Measurements from ENCODE around the gene RNLS. TPM values are rescaled to one million over a fixed set of nuclear protein-coding genes. Genes with fewer than 3 reads are reported as not detected.

The RNLS gene
- total RNA-seq, 1 donor from 2014 or later: 0.19 TPM

GRCh38 chr10:88482220-88482619, 100.9 kb downstream of the RNLS start:
- DNase-seq (ENCODE audit: low read depth): no peak

- no peak for DNase-seq (ENCODE audit: low read depth)
Measured at GRCh38 chr10:88478256-88478655, 104.9 kb downstream of the RNLS start.

DNA sequence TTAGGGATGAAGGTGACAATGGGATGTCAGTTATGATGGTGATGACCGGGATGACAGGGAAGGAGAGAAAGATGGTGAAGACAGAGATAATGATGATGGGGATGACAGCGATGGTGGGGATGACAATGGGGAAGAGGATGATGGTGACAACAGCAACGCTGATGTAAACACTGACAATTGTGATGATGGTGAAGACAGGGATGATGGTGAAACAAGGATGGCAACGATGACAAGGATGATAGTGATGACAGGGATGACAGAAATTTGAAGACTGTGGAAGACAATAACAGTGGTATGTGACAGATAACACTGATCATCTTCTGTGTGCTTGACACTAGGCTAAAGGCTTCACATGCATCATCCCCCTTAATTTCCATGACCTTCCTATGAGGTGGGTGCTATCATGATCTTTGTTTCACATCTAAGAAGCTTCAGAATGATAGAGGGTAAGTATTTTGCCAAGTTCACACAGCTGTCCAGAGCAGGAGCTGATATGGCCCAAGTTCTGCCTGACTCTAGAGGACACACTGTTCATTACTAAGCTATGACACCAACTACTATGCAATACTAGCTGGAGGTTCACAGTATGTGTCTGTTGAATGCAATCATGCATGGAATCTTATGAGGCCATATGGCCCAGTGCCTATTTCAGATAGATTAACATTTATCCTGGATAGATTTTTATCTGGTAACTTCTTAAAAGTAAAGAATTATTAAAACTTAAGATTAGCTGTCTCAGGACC, 105.6 kb downstream of the RNLS start:
- no peak for DNase-seq (ENCODE audit: low read depth)

GRCh38 chr10:88474884-88475844, 108.0 kb downstream of the RNLS start:
- DNase-seq (ENCODE audit: low read depth): no peak

GRCh38 chr10:88473989-88474883, 108.9 kb downstream of the RNLS start:
- no peak for DNase-seq (ENCODE audit: low read depth)

DNA sequence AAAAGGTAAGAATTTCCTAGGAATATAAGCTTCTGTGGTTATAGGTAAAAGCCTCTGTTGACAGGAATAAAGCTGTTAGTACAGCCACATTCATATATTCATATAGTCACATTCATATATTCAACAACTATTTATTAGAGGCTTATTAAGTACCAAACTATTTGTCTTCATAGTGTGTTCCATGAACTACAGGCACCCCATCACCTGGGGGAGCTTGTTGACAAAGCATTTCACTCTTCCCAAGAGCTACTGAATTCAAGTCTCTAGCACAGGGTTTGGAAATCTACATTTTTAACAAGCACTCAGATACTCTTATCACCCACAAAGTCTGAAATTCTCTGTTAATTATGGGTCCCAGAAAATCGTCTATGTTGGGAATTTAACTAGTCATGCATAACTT, 110.6 kb downstream of the RNLS start:
- peak; percentile 66 for DNase-seq (ENCODE audit: low read depth)

DNA sequence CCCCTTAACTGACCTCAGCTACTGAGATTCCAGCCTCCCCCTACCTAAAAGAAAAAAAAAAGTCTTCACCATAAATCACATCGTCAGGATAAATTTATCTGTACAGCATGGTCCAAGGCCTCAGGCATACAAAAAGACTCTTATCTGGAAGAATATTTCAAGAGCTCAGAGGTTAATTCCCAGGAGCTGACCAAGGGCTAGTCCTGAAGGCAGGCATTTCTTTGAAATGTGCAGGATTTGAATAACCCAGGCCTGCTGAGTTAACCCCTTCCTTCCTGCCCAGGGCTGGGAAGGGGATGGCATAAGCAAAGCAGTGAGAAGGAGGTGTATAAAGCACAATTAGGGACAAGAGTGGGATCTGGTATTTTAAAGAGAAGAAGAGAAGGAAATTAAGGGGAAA, 111.2 kb downstream of the RNLS start:
- no peak for DNase-seq (ENCODE audit: low read depth)

- peak; percentile 75 for DNase-seq (ENCODE audit: low read depth)
Measured at GRCh38 chr10:88467835-88468485, 115.2 kb downstream of the RNLS start.

DNA sequence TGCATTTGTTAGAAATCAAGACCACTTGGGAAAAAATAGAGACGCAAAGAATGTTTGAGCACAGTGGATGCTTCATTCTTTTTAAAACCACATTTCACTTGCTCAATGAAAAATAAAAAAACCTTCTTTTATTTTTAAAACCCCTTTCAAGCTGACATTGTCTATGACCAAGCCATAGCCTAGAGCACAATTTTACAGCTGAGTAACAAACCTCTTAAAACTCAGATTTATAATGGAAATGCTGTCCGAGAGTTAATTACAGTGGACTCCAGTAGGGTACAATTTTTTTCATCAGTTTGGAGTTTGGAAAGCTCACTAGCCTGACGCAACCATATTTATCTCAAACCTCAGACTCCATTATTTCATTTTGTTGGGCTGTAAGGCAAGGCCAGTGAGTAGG, 116.3 kb downstream of the RNLS start:
- DNase-seq (ENCODE audit: low read depth): no peak

DNA sequence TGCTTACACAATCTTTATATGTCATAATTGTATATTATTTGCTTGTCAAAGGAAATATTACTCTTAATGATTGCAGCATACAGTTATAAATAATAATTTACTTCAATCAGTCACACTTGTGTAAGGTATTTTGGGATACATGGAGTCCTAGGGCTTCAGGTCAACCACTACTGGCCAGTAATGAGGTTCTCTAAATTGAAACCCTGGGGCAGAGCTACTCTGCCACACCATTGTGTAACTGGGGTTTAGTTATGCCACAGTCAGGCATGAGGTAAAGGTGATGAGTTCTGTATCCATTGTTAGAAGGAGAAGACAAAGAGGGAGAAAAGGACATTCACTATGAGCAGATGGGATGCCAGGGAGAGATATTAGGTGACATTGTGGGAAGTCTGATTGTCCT, 117.4 kb downstream of the RNLS start:
- DNase-seq (ENCODE audit: low read depth): peak; percentile 48

DNA sequence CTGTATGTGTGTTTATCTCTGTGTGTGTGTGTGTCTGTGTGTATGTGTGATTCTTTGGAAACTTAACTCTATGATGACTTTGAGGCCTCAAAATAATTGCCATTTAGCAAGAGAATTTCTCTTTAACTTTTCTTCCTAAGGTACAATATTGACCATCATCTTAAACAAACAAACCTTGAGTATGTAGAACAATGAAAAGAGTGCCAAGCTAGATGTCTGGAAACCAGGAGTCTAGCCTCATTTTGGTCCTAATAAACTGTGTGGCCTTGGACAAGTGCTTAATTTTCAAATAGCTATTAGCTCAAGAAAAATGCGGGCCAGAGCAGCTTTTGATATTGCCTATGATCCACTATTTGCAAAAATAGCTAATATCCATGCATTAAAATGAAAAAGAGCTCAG, 119.3 kb downstream of the RNLS start:
- DNase-seq (ENCODE audit: low read depth): no peak

GRCh38 chr10:88461426-88461825, 121.7 kb downstream of the RNLS start:
- DNase-seq (ENCODE audit: low read depth): no peak

DNA sequence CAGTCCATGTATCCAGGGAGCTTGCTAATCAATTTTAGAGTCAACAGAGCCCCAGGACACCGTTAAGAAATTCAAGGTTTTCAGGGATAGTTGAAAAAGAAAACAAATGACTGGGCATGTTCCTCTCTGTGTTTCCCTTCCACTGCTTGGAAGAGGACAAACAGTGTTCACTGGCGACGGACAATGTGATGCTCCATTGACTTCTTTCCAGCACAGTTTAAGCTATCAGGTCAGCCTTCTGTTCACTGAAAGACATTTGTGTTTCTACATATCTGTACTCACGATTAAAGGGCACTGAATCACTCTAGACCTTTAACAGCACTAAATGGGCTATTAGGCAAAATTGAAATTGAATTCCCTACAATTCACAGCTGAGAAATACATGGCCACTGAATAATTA, 123.6 kb downstream of the RNLS start:
- DNase-seq (ENCODE audit: low read depth): no peak

DNA sequence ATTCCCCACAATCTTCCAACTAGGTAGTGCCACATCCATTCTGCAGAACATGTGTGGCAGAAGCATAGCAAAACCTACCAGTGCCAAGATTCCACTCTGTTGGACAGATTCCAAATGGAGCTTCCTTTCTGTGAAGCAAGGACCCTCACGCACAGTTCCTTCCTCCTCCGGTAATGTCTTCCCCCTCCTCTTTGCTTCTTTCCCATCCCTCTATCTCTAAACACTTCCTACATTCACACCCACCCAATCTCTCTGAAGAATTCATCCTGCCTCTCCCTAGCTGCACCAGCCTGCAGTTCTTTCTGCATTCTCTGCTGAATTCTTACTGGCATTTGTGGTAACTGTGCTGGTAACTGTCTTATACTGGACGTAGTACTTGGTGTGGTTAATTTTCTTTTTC, 124.9 kb downstream of the RNLS start:
- no peak for DNase-seq (ENCODE audit: low read depth)

DNA sequence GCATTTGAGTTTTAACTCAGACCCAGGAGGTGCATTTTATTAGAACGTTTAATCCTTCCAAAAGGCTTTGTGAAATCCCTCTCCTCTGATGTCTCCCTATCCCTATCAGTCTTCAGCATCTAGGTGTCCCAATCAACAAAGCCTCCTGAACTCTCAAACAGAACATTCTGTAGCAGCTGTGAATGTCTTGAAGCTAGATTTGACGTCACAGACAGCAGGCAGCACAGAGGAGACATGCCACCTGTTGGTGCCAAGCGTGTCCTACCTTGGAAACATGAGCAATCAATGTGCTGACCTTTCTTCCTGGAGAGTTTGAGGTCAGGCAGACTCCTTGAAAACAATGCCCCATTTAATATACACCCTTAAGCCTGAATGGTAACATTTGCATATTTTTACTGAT, 125.5 kb downstream of the RNLS start:
- DNase-seq (ENCODE audit: low read depth): peak; percentile 45

- DNase-seq (ENCODE audit: low read depth): peak; percentile 34
Measured at GRCh38 chr10:88456730-88457129, 126.4 kb downstream of the RNLS start.

- no peak for DNase-seq (ENCODE audit: low read depth)
Measured at GRCh38 chr10:88455831-88456230, 127.3 kb downstream of the RNLS start.

- no peak for DNase-seq (ENCODE audit: low read depth)
Measured at GRCh38 chr10:88450201-88450600, 132.9 kb downstream of the RNLS start.

DNA sequence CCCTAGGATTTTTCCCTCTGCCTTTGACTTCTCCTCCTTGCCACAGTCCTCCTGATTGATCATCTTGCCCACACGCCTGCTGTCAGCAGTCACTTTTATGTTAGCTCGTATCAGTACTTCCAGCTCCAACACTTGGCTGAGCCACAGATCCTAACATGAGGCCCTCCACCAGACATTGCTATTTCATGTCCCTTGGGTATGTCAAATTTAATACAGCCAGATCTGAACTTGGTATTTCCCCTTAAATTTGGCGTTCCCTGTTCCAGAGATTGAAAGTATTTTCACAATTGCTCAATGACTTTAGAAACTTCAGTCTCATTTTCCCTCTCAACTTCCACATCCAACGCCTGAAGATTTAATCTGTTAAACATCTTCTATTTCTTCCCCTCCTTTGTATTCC, 140.4 kb downstream of the RNLS start:
- DNase-seq (ENCODE audit: low read depth): no peak

DNA sequence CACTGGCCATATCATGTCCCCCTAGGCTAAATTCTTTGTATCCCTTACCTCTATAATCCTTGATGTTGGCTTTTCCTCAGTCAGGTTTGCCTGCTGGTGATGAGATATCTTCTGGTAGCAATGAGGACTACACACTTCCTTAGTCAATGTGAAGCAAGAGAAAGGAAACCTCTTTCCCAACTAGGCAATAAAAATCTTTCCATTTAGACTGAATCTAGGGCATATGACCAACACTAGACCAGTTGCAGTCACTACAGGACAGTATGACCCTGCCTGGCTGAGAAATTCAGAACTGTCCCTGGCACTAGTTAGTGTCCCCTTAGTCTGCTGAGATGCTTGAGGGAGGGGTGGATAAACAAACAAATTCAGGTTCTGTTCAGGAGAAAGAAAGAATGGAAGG, 142.6 kb downstream of the RNLS start:
- DNase-seq (ENCODE audit: low read depth): no peak

DNA sequence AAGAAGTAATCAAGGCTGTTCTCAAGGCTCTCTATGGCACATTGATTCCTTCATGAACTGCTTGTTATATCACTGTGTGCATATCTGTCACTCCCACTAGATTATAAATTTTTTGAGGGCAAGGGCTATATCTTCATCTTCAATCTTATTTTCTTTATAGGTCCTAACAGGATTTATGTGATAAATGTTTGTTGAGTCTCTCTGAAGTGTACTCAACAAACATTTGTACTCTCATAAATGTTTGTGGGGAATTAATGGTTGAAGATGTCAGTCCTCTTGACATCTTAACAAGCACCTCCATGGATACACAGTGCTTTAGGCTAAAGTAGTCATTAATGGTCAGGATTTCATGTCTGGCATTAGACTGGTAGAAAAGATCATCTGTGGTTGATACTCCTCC, 143.2 kb downstream of the RNLS start:
- no peak for DNase-seq (ENCODE audit: low read depth)

All from myocyte (in vitro differentiated cells).